T-cell (primary cell): ENCODE results near the gene RDH16. TPM values are rescaled to one million over a fixed set of nuclear protein-coding genes. Genes with fewer than 3 reads are reported as not detected.

Source experiments
- ATAC-seq, 4 experiments: fragments of 200-7000 bp in 3 of 4; fragments of 150-1000 bp in 1 of 4; cut with Tn5 transposase; replicated peaks in 1 of 4; 1 replicate in 3 of 4; 2 replicates in 1 of 4; pipeline ENCODE4 v1.10.0; 2021; ENCODE audit warnings: moderate library complexity in 3 of 4, mild to moderate bottlenecking in 2 of 4, moderate number of reproducible peaks in 1 of 4
- CTCF ChIA-PET, 2 donors: fragments of 300-600 bp; sonication (Branson Sonifier 250); formaldehyde crosslinking; loops; one replicate each; lab custom pipeline; 2022; ENCODE audit warnings: antibody characterized with exemption in 2 of 2; lab: Charles Lee
- POLR2A ChIA-PET, 2 donors: fragments of 300-600 bp; sonication (Branson Sonifier 250); formaldehyde crosslinking; loops; one replicate each; lab custom pipeline; 2022; ENCODE audit warnings: antibody characterized with exemption in 2 of 2; lab: Charles Lee
- DNase-seq, 35 experiments: peaks; one replicate each; pipeline versions ENCODE4 v3.0.0 to v3.0.0-alpha.2; 2013 to 2023
- H3K27ac ChIP-seq: one replicate; pipeline ENCODE4 v1.5.1; 2013; ENCODE audit warnings: low read length
- H3K27me3 ChIP-seq, 2 experiments: replicated peaks in 1 of 2; 1 replicate in 1 of 2; 2 replicates in 1 of 2; pipeline versions ENCODE4 v1.6.1 to v1.7.0; 2013; ENCODE audit warnings: low read length in 1 of 2, mixed read lengths in 1 of 2; ENCODE audit not compliant: control insufficient read depth in 2 of 2, insufficient read depth in 2 of 2; ENCODE audit errors: extremely low read depth in 1 of 2
- H3K36me3 ChIP-seq, 2 donors: 1 replicate in 1 of 2; 2 replicates in 1 of 2; pipeline versions ENCODE4 v1.6.1 to v1.7.0; 2013; ENCODE audit warnings: low read length in 1 of 2; ENCODE audit not compliant: control insufficient read depth in 2 of 2, insufficient read depth in 1 of 2; ENCODE audit errors: extremely low read depth in 1 of 2
- H3K4me1 ChIP-seq, 2 experiments: 1 replicate in 1 of 2; 2 replicates in 1 of 2; pipeline versions ENCODE4 v1.6.1 to v1.7.0; 2013; ENCODE audit warnings: low read length in 2 of 2, mixed read lengths in 1 of 2; ENCODE audit not compliant: insufficient read depth in 2 of 2, control insufficient read depth in 1 of 2; ENCODE audit errors: extremely low read depth in 1 of 2
- H3K4me3 ChIP-seq, 2 donors: 1 replicate in 1 of 2; 2 replicates in 1 of 2; pipeline versions ENCODE4 v1.5.1 to v1.7.0; 2013; ENCODE audit warnings: mild to moderate bottlenecking in 2 of 2, low read length in 1 of 2, moderate library complexity in 1 of 2; ENCODE audit not compliant: control insufficient read depth in 1 of 2; ENCODE audit errors: extremely low read depth in 1 of 2
- H3K9me3 ChIP-seq: 2 replicates; pipeline ENCODE4 v1.7.0; 2013
- H3K27ac Mint-ChIP-seq, 2 donors: one replicate each; pipeline ENCODE4 v1.8.0; 2020 to 2021; ENCODE audit warnings: mild to moderate bottlenecking in 2 of 2, mixed read lengths in 2 of 2
- H3K27me3 Mint-ChIP-seq, 2 donors: one replicate each; pipeline ENCODE4 v1.8.0; 2021 to 2022; ENCODE audit warnings: mixed read lengths in 2 of 2
- H3K36me3 Mint-ChIP-seq: one replicate; pipeline ENCODE4 v1.8.0; 2021; ENCODE audit warnings: mixed read lengths
- H3K4me1 Mint-ChIP-seq, 3 donors: one replicate each; pipeline ENCODE4 v1.8.0; 2020 to 2022; ENCODE audit warnings: mixed read lengths in 3 of 3, mild to moderate bottlenecking in 1 of 3
- H3K4me3 Mint-ChIP-seq, 3 donors: one replicate each; pipeline ENCODE4 v1.8.0; 2020 to 2022; ENCODE audit warnings: mild to moderate bottlenecking in 3 of 3, mixed read lengths in 3 of 3, moderate library complexity in 3 of 3
- H3K9me3 Mint-ChIP-seq, 3 donors: one replicate each; pipeline ENCODE4 v1.8.0; 2020 to 2022; ENCODE audit warnings: mixed read lengths in 3 of 3
- WGBS: methylation state at CpG from one replicate; pipeline ENCODE4 v1.1.5; 2013; ENCODE audit warnings: missing lambda C conversion rate; ENCODE audit not compliant: insufficient coverage; 5-methylcytosine and 5-hydroxymethylcytosine counted together
- total RNA-seq, 35 experiments: library from RNA in 6 of 35; stranded (reverse) in 6 of 35; fragments of 120-200 nt in 1 of 35; gene quantifications; one replicate each; pipeline versions ENCODE4 v1.2.1 to v1.2.4 and lab custom pipeline; 2013 to 2026

RDH16 gene
- total RNA-seq, 5 donors from 2014 or later (not counting 1 experiment from before 2014, with no cell fraction given), result 0.98 to 1.6 (median 1.1) TPM

GRCh38 chr12:56931474-56931978 is 25.9 kb downstream of the RDH16 start:
- Mint-ChIP-seq H3K9me3 (no peaks in the 10 kb centered on the region), H3K36me3 (no peaks in the 10 kb centered on the region), H3K4me1 (peaks cover 4 to 18% (median 4%) of the 10 kb centered on the region in 3 donors), H3K4me3 (no peak overlapping the region), H3K27me3 (no peaks in the 10 kb centered on the region), H3K27ac (peak overlapping the region in 1 of 2 donors; percentile 23)
- 92% methylated on average over 2 of the region's 2 CpGs for whole genome bisulfite sequencing
- no peaks in the 10 kb centered on the region for H3K9me3 ChIP-seq
- H3K36me3 ChIP-seq, result no peaks in the 10 kb centered on the region
- no peak overlapping the region for H3K27ac ChIP-seq
- CTCF ChIA-PET, result no interaction called here
- POLR2A ChIA-PET, result no interaction called here
- ATAC-seq (no peak), DNase-seq (peak in 3 of 35 experiments; percentile 2 to 50 (median 8))
- no peak overlapping the region for H3K4me3 ChIP-seq
- peaks cover 0 to 14% of the 10 kb centered on the region in 2 experiments for H3K27me3 ChIP-seq
- peaks cover 4 to 7% of the 10 kb centered on the region in 2 experiments for H3K4me1 ChIP-seq

GRCh38 chr12:56930241-56930640 is 27.2 kb downstream of the RDH16 start:
- ATAC-seq (no peak), DNase-seq (no peak)
- CTCF ChIA-PET, result no interaction called here
- Mint-ChIP-seq H3K27ac (no peak overlapping the region), H3K4me3 (no peak overlapping the region), H3K36me3 (no peaks in the 10 kb centered on the region), H3K27me3 (no peaks in the 10 kb centered on the region), H3K9me3 (no peaks in the 10 kb centered on the region), H3K4me1 (peaks cover 4 to 18% (median 4%) of the 10 kb centered on the region in 3 donors)
- Histone ChIP-seq H3K27ac (no peak overlapping the region), H3K27me3 (peaks cover 0 to 21% of the 10 kb centered on the region in 2 experiments), H3K36me3 (no peaks in the 10 kb centered on the region), H3K4me3 (no peak overlapping the region), H3K9me3 (no peaks in the 10 kb centered on the region), H3K4me1 (peaks cover 4 to 7% of the 10 kb centered on the region in 2 experiments)
- POLR2A ChIA-PET, result no interaction called here
- 84% methylated on average over 8 of the region's 8 CpGs for WGBS

- no peak overlapping the region for H3K4me3 Mint-ChIP-seq
- no peaks in the 10 kb centered on the region for H3K36me3 Mint-ChIP-seq
- no peak for DNase-seq
- H3K4me1 ChIP-seq, result peaks cover 4 to 7% of the 10 kb centered on the region in 2 experiments
- H3K4me3 ChIP-seq, result no peak overlapping the region
- no peak overlapping the region for H3K27ac ChIP-seq
- H3K36me3 ChIP-seq, result no peaks in the 10 kb centered on the region
- ATAC-seq, result no peak
- CTCF ChIA-PET, result no interaction called here
- H3K27ac Mint-ChIP-seq, result no peak overlapping the region
- 100% methylated on average over 2 of the region's 4 CpGs for WGBS
- H3K27me3 Mint-ChIP-seq, result no peaks in the 10 kb centered on the region
- no peaks in the 10 kb centered on the region for H3K9me3 Mint-ChIP-seq
- no peaks in the 10 kb centered on the region for H3K9me3 ChIP-seq
- peaks cover 4 to 14% (median 4%) of the 10 kb centered on the region in 3 donors for H3K4me1 Mint-ChIP-seq
- POLR2A ChIA-PET, result no interaction called here
- peaks cover 0 to 24% of the 10 kb centered on the region in 2 experiments for H3K27me3 ChIP-seq
Observed at GRCh38 chr12:56929780-56930179, 27.6 kb downstream of the RDH16 start.

- Mint-ChIP-seq H3K27ac (no peak overlapping the region), H3K4me3 (no peak overlapping the region), H3K36me3 (no peaks in the 10 kb centered on the region), H3K27me3 (no peaks in the 10 kb centered on the region), H3K4me1 (peaks cover 4 to 13% (median 4%) of the 10 kb centered on the region in 3 donors), H3K9me3 (no peaks in the 10 kb centered on the region)
- Histone ChIP-seq H3K9me3 (no peaks in the 10 kb centered on the region), H3K27ac (no peak overlapping the region), H3K27me3 (peaks cover 0 to 20% of the 10 kb centered on the region in 2 experiments), H3K4me1 (peaks cover 4 to 7% of the 10 kb centered on the region in 2 experiments), H3K36me3 (no peaks in the 10 kb centered on the region), H3K4me3 (no peak overlapping the region)
- ATAC-seq (no peak), DNase-seq (no peak)
- WGBS, result 21% methylated on average over 2 of the region's 3 CpGs
- ChIA-PET POLR2A (no interaction called here), CTCF (no interaction called here)
Observed at GRCh38 chr12:56928262-56928661, 29.1 kb downstream of the RDH16 start.

GRCh38 chr12:56927281-56927680 is 30.1 kb downstream of the RDH16 start:
- H3K27ac ChIP-seq, result no peak overlapping the region
- ChIA-PET CTCF (no interaction called here), POLR2A (no interaction called here)
- Mint-ChIP-seq H3K9me3 (no peaks in the 10 kb centered on the region), H3K27ac (no peak overlapping the region), H3K4me1 (peaks cover 4 to 13% (median 4%) of the 10 kb centered on the region in 3 donors), H3K4me3 (no peak overlapping the region), H3K36me3 (no peaks in the 10 kb centered on the region), H3K27me3 (no peaks in the 10 kb centered on the region)
- no peaks in the 10 kb centered on the region for H3K9me3 ChIP-seq
- H3K36me3 ChIP-seq, result no peaks in the 10 kb centered on the region
- H3K27me3 ChIP-seq, result peaks cover 0 to 20% of the 10 kb centered on the region in 2 experiments
- no peak overlapping the region for H3K4me3 ChIP-seq
- peaks cover 4 to 6% of the 10 kb centered on the region in 2 experiments for H3K4me1 ChIP-seq
- DNase-seq (no peak), ATAC-seq (no peak)
- no CpG with 5 or more reads among the region's 4 CpGs for WGBS

GRCh38 chr12:56922031-56922430 is 35.4 kb downstream of the RDH16 start:
- H3K4me1 ChIP-seq, result no peaks in the 10 kb centered on the region
- no peaks in the 10 kb centered on the region for H3K9me3 ChIP-seq
- Mint-ChIP-seq H3K4me3 (no peak overlapping the region), H3K4me1 (no peaks in the 10 kb centered on the region), H3K36me3 (no peaks in the 10 kb centered on the region), H3K9me3 (peaks cover 5 to 20% (median 9%) of the 10 kb centered on the region in 3 donors), H3K27me3 (peaks cover 0 to 6% of the 10 kb centered on the region in 2 donors), H3K27ac (no peak overlapping the region)
- ChIA-PET CTCF (interaction anchor here in 1 of 2 donors (0.6 kb wide), 1 partner anchor 91 kb away, joined by 4 read pairs; no protein-coding TSS in a partner anchor), POLR2A (no interaction called here)
- DNase-seq (no peak), ATAC-seq (no peak)
- no peak overlapping the region for H3K4me3 ChIP-seq
- no peaks in the 10 kb centered on the region for H3K36me3 ChIP-seq
- no peak overlapping the region for H3K27ac ChIP-seq
- H3K27me3 ChIP-seq, result peaks cover 0 to 15% of the 10 kb centered on the region in 2 experiments
- WGBS, result no CpG with 5 or more reads among the region's 1 CpG
